ENCODE results near the gene IL9R. TPM values are rescaled to one million over a fixed set of nuclear protein-coding genes. Genes with fewer than 3 reads are reported as not detected.

The IL9R gene
- total and polyA plus RNA-seq, 2 of the 4 experiments (the other 2 are of a cell fraction), result 0.05 TPM; not detected in 1

- in situ Hi-C loops (cut with MboI; ENCODE audit: low sequenced_read_pairs) (no loop called here), dilution Hi-C loops (cut with HindIII; ENCODE audit: low sequenced_read_pairs, unreplicated experiment) (no loop called here), intact Hi-C loops (cut with micrococcal nuclease) (no loop called here)
- Histone ChIP-seq H2AK9ac (replicated peaks; ENCODE audit: low read depth, low read length, poor library complexity) (no peak overlapping the region), H3K14ac (replicated peaks; ENCODE audit: low read depth, low read length) (no peak overlapping the region), H2BK120ac (ENCODE audit: low read depth, low read length) (no peak overlapping the region), H2BK20ac (ENCODE audit: low read depth, low read length) (no peak overlapping the region), H3K27me3 (ENCODE audit: control insufficient read depth, insufficient read depth, low read length) (no peaks in the 10 kb centered on the region), H2BK5ac (ENCODE audit: low read depth, low read length, poor library complexity, severe bottlenecking) (no peak overlapping the region), H3K9me1 (ENCODE audit: insufficient read depth, low read length) (no peaks in the 10 kb centered on the region), H3K4ac (ENCODE audit: low read depth, low read length) (no peak overlapping the region), H3K9me3 (ENCODE audit: control insufficient read depth, insufficient read depth, low read length) (no peaks in the 10 kb centered on the region), H3K56ac (ENCODE audit: extremely low read depth, insufficient read depth, low read length) (no peak overlapping the region), H3K4me2 (ENCODE audit: low read depth, low read length) (no peak overlapping the region), H3K18ac (ENCODE audit: low read depth, low read length) (no peak overlapping the region), H3K27ac (ENCODE audit: insufficient read depth, low read length) (no peak overlapping the region), H3K4me1 (ENCODE audit: control insufficient read depth, insufficient read depth, low read length) (no peaks in the 10 kb centered on the region), H2AFZ (replicated peaks; ENCODE audit: low read length, poor library complexity) (no peak overlapping the region), H2AK5ac (ENCODE audit: low read depth, low read length) (no peak overlapping the region), H3K79me1 (ENCODE audit: low read depth in 1 of 2, low read length in 2 of 2) (no peaks in the 10 kb centered on the region), H2BK15ac (ENCODE audit: low read depth, low read length) (no peak overlapping the region), H3K36me3 (ENCODE audit: control insufficient read depth, insufficient read depth, low read length) (no peaks in the 10 kb centered on the region), H3K9ac (ENCODE audit: low read depth, low read length) (no peak overlapping the region), H4K91ac (ENCODE audit: insufficient read depth, low read depth, low read length) (no peak overlapping the region), H4K8ac (ENCODE audit: low read depth in 2 of 2, low read length in 2 of 2) (no peak overlapping the region), H3K23ac (ENCODE audit: low read depth, low read length) (no peak overlapping the region), H4K20me1 (ENCODE audit: insufficient read depth, low read length) (no peaks in the 10 kb centered on the region), H4K5ac (ENCODE audit: low read depth, low read length) (no peak overlapping the region), H3K4me3 (ENCODE audit: insufficient read depth, low read depth, low read length) (no peak overlapping the region)
- WGBS, 2 experiments (ENCODE audit: extremely low coverage in 2 of 2, insufficient read length in 1 of 2), result 70 to 100% methylated on average over 1 of the region's 3 CpGs
- BruUV-seq (replicated peaks), result no TSS peak
- TF ChIP-seq RAD21 (IDR thresholded peaks at IDR 0.05; ENCODE audit: low read length), result no peak
- no peak for TF ChIP-seq NFE2L2 (IDR thresholded peaks at IDR 0.05; ENCODE audit: low read depth, low read length)
- no peak for TF ChIP-seq FOS (IDR thresholded peaks at IDR 0.05; ENCODE audit: low read depth, low read length)
- TF ChIP-seq MAZ (IDR thresholded peaks at IDR 0.05; ENCODE audit: borderline replicate concordance, low read depth, low read length), result no peak
- no peak for TF ChIP-seq SMC3 (IDR thresholded peaks at IDR 0.05; ENCODE audit: low read depth, low read length)
- no peak for TF ChIP-seq ELK1 (IDR thresholded peaks at IDR 0.05; ENCODE audit: borderline replicate concordance, low read depth, low read length)
- no peak for TF ChIP-seq BHLHE40 (IDR thresholded peaks at IDR 0.05; ENCODE audit: low read depth, low read length)
- no peak for TF ChIP-seq POLR2A (IDR thresholded peaks at IDR 0.05; ENCODE audit: low read depth, low read length)
- no peak for TF ChIP-seq RFX5 (IDR thresholded peaks at IDR 0.05; ENCODE audit: low read depth, low read length)
- TF ChIP-seq USF2 (IDR thresholded peaks at IDR 0.05; ENCODE audit: low read depth, low read length), result no peak
- no peak for TF ChIP-seq CEBPB (IDR thresholded peaks at IDR 0.05; ENCODE audit: low read depth, low read length)
- no peak for TF ChIP-seq MAFK (IDR thresholded peaks at IDR 0.05; ENCODE audit: low read depth, low read length)
- no peak for TF ChIP-seq CTCF (conservative IDR thresholded peaks at IDR 0.05; ENCODE audit: low read depth, low read length)
- TF ChIP-seq MXI1 (IDR thresholded peaks at IDR 0.05; ENCODE audit: borderline replicate concordance, low read depth, low read length), result no peak
- TF ChIP-seq RCOR1 (IDR thresholded peaks at IDR 0.05; ENCODE audit: insufficient replicate concordance, low read length), result no peak
- no peak for TF ChIP-seq CHD1 (IDR thresholded peaks at IDR 0.05; ENCODE audit: low read depth, low read length)
- no peak for ATAC-seq (ENCODE audit: low read depth)
- ChIA-PET POLR2A (ENCODE audit: unreplicated experiment) (no interaction called here), CTCF (no interaction called here)
- no peak for DNase-seq
Measured at GRCh38 chrX:155951237-155951789, 46.2 kb upstream of the IL9R start.
